ENCODE results near the gene TIAM2.

DNA sequence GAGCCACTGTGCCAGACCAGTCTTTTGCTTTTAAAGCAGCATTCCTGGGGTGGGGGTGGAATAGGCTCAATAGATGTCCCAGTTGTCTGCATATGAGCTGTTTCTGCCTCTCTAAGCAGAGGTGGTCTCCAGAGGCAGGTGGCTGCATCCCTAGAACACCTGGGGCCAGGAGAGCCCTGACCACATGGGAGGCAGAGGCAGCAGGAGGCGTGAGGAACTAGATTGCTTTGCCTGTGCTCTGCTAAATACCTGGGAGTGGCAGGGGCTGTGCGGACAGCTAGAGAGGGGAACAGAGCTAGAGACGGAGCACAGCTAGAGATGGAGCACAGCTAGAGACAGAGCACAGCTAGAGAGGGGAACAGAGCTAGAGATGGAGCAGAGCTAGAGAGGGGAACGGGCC lies 239.6 kb downstream of the TIAM2 start:
- TF ChIP-seq, protein P1, sequence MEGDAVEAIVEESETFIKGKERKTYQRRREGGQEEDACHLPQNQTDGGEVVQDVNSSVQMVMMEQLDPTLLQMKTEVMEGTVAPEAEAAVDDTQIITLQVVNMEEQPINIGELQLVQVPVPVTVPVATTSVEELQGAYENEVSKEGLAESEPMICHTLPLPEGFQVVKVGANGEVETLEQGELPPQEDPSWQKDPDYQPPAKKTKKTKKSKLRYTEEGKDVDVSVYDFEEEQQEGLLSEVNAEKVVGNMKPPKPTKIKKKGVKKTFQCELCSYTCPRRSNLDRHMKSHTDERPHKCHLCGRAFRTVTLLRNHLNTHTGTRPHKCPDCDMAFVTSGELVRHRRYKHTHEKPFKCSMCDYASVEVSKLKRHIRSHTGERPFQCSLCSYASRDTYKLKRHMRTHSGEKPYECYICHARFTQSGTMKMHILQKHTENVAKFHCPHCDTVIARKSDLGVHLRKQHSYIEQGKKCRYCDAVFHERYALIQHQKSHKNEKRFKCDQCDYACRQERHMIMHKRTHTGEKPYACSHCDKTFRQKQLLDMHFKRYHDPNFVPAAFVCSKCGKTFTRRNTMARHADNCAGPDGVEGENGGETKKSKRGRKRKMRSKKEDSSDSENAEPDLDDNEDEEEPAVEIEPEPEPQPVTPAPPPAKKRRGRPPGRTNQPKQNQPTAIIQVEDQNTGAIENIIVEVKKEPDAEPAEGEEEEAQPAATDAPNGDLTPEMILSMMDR (IDR thresholded peaks at IDR 0.05), result no peak
- TF ChIP-seq POLR2AphosphoS5 (IDR thresholded peaks at IDR 0.05) (no peak), POLR2A (IDR thresholded peaks at IDR 0.05; ENCODE audit: low read depth) (no peak), EP300 (IDR thresholded peaks at IDR 0.05) (no peak)

Measured in esophagus muscularis mucosa (tissue), 4 donors.